ENCODE results near the gene DCDC2B. TPM values are rescaled to one million over a fixed set of nuclear protein-coding genes. Genes with fewer than 3 reads are reported as not detected.

The DCDC2B gene
- total and polyA plus RNA-seq, 9 of the 15 experiments (the other 6 are each of a cell fraction or from before 2014, with no cell fraction given): not detected

DNA sequence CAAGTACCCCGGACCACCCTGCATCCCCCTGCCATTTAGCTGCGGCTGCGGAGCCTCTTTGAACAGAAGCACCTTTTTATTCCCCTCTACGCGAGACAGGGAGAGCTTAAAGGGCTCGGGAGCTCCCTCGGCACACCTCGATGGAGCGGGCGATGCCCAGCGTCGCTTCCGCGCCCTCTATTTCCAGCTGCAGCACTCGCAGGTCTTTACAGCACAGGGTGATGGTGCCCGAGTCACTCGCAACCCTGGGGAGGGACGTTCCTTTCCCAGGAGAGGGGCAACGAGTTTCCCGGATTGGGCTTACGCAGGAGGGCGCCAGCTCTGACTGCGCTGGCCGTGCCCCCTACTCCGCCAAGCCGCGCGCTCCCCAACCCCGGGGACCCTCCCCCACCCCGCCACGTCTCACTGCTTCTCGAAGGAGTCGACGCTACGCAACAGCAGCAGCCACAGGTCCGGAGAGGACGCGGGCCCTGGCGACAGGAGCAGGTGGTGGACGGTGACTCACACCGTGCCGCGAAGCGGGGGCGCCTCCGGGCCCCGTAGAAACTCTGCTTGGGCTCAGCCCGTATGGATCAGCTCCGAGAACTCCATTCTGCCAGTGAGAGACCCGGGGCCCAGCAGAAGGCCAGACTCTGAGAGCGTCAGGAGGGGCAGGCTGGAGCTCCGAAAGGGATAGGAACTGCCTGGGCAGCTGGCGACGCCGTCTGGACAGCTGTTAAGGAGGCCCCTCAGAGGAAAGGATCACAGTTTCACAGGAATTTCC, 32.3 kb downstream of the DCDC2B start (continued):
- TF ChIP-seq AFF4 (CRISPR knock-in tag; IDR thresholded peaks at IDR 0.05) (0 out of 2 replicates have a peak, but pooled peaks have one; percentile 43), POLR2G (IDR thresholded peaks at IDR 0.05; ENCODE audit: low read depth, low read length) (peak; percentile 61; the same call in 1 of the 2 replicates), MAX (CRISPR knock-in tag; IDR thresholded peaks at IDR 0.05) (peak; percentile 90), FOS (IDR thresholded peaks at IDR 0.05; ENCODE audit: extremely low read depth, insufficient read length) (peak; percentile 18), ATF6 (CRISPR knock-in tag; IDR thresholded peaks at IDR 0.05) (peak; percentile 31; the same call in 1 of the 2 replicates), GABPB1 (CRISPR knock-in tag; IDR thresholded peaks at IDR 0.05) (0 out of 2 replicates have a peak, but pooled peaks have one; percentile 27), ARID1B (IDR thresholded peaks at IDR 0.05) (peak; percentile 56), CBX5 (IDR thresholded peaks at IDR 0.05; ENCODE audit: borderline replicate concordance, low read depth) (no peak)

Measured in K562 (cell line).